ENCODE data around the gene SRPK2. TPM values are rescaled to one million over a fixed set of nuclear protein-coding genes. Genes with fewer than 3 reads are reported as not detected.
"Not testable (repeated sequence)": the region's sequence is repeated elsewhere in the genome, so short reads cannot be mapped to it uniquely, and the experiment has no call there.

Gene SRPK2
- polyA plus RNA-seq, 4 donors: 50.4 to 52.5 (median 51.7) TPM

- no peak for DNase-seq (ENCODE audit: low read depth in 4 of 4, low spot score in 2 of 4)
Measured at GRCh38 chr7:105305633-105306032, 83.1 kb downstream of the SRPK2 start.

- DNase-seq (ENCODE audit: low read depth in 4 of 4, low spot score in 2 of 4): no peak
Measured at GRCh38 chr7:105304040-105304895, 84.5 kb downstream of the SRPK2 start.

GRCh38 chr7:105300587-105300986, 88.1 kb downstream of the SRPK2 start:
- not testable (repeated sequence) for DNase-seq (ENCODE audit: low read depth in 4 of 4, low spot score in 2 of 4)

GRCh38 chr7:105298439-105298894, 90.3 kb downstream of the SRPK2 start:
- no peak for DNase-seq (ENCODE audit: low read depth in 4 of 4, low spot score in 2 of 4)

GRCh38 chr7:105297985-105298384, 90.7 kb downstream of the SRPK2 start:
- no peak for DNase-seq (ENCODE audit: low read depth in 4 of 4, low spot score in 2 of 4)

GRCh38 chr7:105297309-105297708, 91.4 kb downstream of the SRPK2 start:
- no peak for DNase-seq (ENCODE audit: low read depth in 4 of 4, low spot score in 2 of 4)

- DNase-seq (ENCODE audit: low read depth in 4 of 4, low spot score in 2 of 4): no peak
Measured at GRCh38 chr7:105296491-105296890, 92.2 kb downstream of the SRPK2 start.

- no peak for DNase-seq (ENCODE audit: low read depth in 4 of 4, low spot score in 2 of 4)
Measured at GRCh38 chr7:105295596-105296352, 92.9 kb downstream of the SRPK2 start.

GRCh38 chr7:105294482-105294881, 94.2 kb downstream of the SRPK2 start:
- not testable (repeated sequence) for DNase-seq (ENCODE audit: low read depth in 4 of 4, low spot score in 2 of 4)

- DNase-seq (ENCODE audit: low read depth in 4 of 4, low spot score in 2 of 4): no peak
Measured at GRCh38 chr7:105289704-105290103, 99.0 kb downstream of the SRPK2 start.

GRCh38 chr7:105286441-105286840, 102.3 kb downstream of the SRPK2 start:
- DNase-seq (ENCODE audit: low read depth in 4 of 4, low spot score in 2 of 4): no peak

- DNase-seq (ENCODE audit: low read depth in 4 of 4, low spot score in 2 of 4): no peak
Measured at GRCh38 chr7:105285118-105285874, 103.4 kb downstream of the SRPK2 start.

GRCh38 chr7:105284014-105284413, 104.7 kb downstream of the SRPK2 start:
- no peak for DNase-seq (ENCODE audit: low read depth in 4 of 4, low spot score in 2 of 4)

GRCh38 chr7:105281966-105282365, 106.8 kb downstream of the SRPK2 start:
- DNase-seq (ENCODE audit: low read depth in 4 of 4, low spot score in 2 of 4): no peak

GRCh38 chr7:105279688-105280007, 109.1 kb downstream of the SRPK2 start:
- DNase-seq (ENCODE audit: low read depth in 4 of 4, low spot score in 2 of 4): no peak

- DNase-seq (ENCODE audit: low read depth in 4 of 4, low spot score in 2 of 4): no peak
Measured at GRCh38 chr7:105278973-105279687, 109.6 kb downstream of the SRPK2 start.

GRCh38 chr7:105278565-105278964, 110.2 kb downstream of the SRPK2 start:
- DNase-seq (ENCODE audit: low read depth in 4 of 4, low spot score in 2 of 4): no peak

GRCh38 chr7:105277341-105277740, 111.4 kb downstream of the SRPK2 start:
- DNase-seq (ENCODE audit: low read depth in 4 of 4, low spot score in 2 of 4): no peak

GRCh38 chr7:105270117-105270516, 118.6 kb downstream of the SRPK2 start:
- DNase-seq (ENCODE audit: low read depth in 4 of 4, low spot score in 2 of 4): no peak

GRCh38 chr7:105269397-105269796, 119.3 kb downstream of the SRPK2 start:
- no peak for DNase-seq (ENCODE audit: low read depth in 4 of 4, low spot score in 2 of 4)
